Measurements from ENCODE around the gene MND1.

Gene MND1

DNA sequence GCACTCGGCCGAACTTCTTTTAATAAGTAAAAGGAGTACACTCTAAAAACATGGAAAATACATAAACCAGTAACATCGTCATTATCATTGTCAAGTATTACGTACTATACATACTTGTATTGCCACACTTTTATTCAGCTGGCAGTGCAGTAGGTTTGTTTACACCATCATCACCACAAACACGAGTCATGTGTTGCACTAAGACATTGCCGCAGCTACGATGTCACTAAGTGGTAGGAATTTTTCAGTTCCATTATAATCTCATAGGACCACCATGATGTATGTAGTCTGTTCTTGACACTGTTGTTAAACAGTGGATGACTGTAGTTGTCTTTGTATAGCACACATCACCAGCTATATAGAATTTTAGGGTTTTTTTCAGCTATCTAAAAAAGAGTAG, 73.6 kb downstream of the MND1 start:
- peaks cover 91% of the 10 kb centered on the region for H3K4me1 ChIP-seq (ENCODE audit: control insufficient read depth, low read length)
- H3K36me3 ChIP-seq (ENCODE audit: control insufficient read depth, low read length): peaks cover 29% of the 10 kb centered on the region
- peaks cover 34% of the 10 kb centered on the region for H3F3A ChIP-seq (ENCODE audit: control insufficient read depth, insufficient read depth)
- no peaks in the 10 kb centered on the region for H4K20me1 ChIP-seq (ENCODE audit: control insufficient read depth, insufficient read depth, low read depth, low read length)
- no peak overlapping the region for H3K4me3 ChIP-seq (ENCODE audit: low read length)
- TF ChIP-seq, protein P1, sequence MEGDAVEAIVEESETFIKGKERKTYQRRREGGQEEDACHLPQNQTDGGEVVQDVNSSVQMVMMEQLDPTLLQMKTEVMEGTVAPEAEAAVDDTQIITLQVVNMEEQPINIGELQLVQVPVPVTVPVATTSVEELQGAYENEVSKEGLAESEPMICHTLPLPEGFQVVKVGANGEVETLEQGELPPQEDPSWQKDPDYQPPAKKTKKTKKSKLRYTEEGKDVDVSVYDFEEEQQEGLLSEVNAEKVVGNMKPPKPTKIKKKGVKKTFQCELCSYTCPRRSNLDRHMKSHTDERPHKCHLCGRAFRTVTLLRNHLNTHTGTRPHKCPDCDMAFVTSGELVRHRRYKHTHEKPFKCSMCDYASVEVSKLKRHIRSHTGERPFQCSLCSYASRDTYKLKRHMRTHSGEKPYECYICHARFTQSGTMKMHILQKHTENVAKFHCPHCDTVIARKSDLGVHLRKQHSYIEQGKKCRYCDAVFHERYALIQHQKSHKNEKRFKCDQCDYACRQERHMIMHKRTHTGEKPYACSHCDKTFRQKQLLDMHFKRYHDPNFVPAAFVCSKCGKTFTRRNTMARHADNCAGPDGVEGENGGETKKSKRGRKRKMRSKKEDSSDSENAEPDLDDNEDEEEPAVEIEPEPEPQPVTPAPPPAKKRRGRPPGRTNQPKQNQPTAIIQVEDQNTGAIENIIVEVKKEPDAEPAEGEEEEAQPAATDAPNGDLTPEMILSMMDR (IDR thresholded peaks at IDR 0.05; ENCODE audit: low read depth, low read length, poor library complexity, severe bottlenecking): no peak
- no peak for TF ChIP-seq EZH2phosphoT487 (IDR thresholded peaks at IDR 0.05; ENCODE audit: borderline replicate concordance, low read length)
- H3K4me2 ChIP-seq (ENCODE audit: low read length): peak overlapping the region; percentile 50; the same call in 1 of the 2 replicates
- H3K9me2 ChIP-seq (replicated peaks; ENCODE audit: control insufficient read depth, low read length): no peaks in the 10 kb centered on the region
- no peaks in the 10 kb centered on the region for H3K27me3 ChIP-seq (ENCODE audit: control insufficient read depth, low read length)
- no peaks in the 10 kb centered on the region for H3K9me3 ChIP-seq (ENCODE audit: control insufficient read depth, insufficient read depth, low read length)
- H3K27ac ChIP-seq (ENCODE audit: low read depth, low read length): peak overlapping the region; percentile 65
- H3K79me2 ChIP-seq (ENCODE audit: control insufficient read depth, low read length): no peaks in the 10 kb centered on the region

DNA sequence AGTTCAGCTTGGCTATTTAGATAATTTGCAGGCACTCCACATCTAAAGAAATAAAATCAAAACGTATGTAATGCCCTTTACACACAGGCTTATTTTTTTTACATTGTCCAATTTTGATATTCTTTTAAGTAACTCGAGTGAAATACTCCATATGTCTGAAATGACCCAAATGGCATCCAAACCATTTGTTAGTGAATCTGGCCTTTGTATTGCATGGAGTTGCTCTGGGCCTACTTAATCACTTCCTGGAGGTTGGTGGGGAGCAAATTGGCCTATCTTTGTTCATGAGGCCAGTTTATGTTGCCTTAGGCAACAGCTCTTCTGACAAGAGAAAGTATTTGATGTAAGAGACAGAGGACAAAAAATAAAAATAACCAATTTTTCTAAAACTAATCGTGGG, 74.1 kb downstream of the MND1 start:
- Histone ChIP-seq H3K9me3 (ENCODE audit: control insufficient read depth, insufficient read depth, low read length) (no peaks in the 10 kb centered on the region), H3F3A (ENCODE audit: control insufficient read depth, insufficient read depth) (peaks cover 34% of the 10 kb centered on the region), H3K4me2 (ENCODE audit: low read length) (peak overlapping the region; percentile 50), H3K79me2 (ENCODE audit: control insufficient read depth, low read length) (0 out of 2 replicates have a peak, but pooled peaks cover under 1% of the 10 kb centered on the region), H3K9me2 (replicated peaks; ENCODE audit: control insufficient read depth, low read length) (no peaks in the 10 kb centered on the region), H3K27me3 (ENCODE audit: control insufficient read depth, low read length) (no peaks in the 10 kb centered on the region), H3K27ac (ENCODE audit: low read depth, low read length) (peak overlapping the region; percentile 65), H3K4me3 (ENCODE audit: low read length) (peak overlapping the region; percentile 2; the same call in 1 of the 2 replicates), H4K20me1 (ENCODE audit: control insufficient read depth, insufficient read depth, low read depth, low read length) (no peaks in the 10 kb centered on the region), H3K36me3 (ENCODE audit: control insufficient read depth, low read length) (peaks cover 28% of the 10 kb centered on the region), H3K4me1 (ENCODE audit: control insufficient read depth, low read length) (peaks cover 90% of the 10 kb centered on the region)
- TF ChIP-seq, protein P1 (IDR thresholded peaks at IDR 0.05; ENCODE audit: low read depth, low read length, poor library complexity, severe bottlenecking): no peak

DNA sequence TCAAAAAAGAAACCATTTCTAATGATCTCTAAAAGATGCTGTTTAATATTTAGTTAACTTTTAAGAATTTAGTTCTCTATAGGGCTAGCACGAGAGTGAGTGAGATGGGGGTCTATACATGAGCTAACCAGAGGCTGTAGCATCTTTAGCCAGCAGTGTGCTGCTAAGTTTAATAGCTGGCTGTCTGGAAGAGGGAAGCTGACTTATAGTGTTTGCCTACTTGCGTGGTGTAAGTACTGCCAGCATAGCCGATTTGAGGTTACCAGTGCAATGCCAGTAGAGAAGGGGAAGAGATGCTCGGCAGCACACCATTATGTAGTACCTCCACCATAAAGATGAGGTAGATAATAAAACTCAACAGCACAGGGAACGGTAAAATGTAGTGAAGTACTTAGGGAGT, 74.5 kb downstream of the MND1 start:
- Histone ChIP-seq H3K4me2 (ENCODE audit: low read length) (peak overlapping the region; percentile 50), H4K20me1 (ENCODE audit: control insufficient read depth, insufficient read depth, low read depth, low read length) (no peaks in the 10 kb centered on the region), H3K9me2 (replicated peaks; ENCODE audit: control insufficient read depth, low read length) (no peaks in the 10 kb centered on the region), H3K79me2 (ENCODE audit: control insufficient read depth, low read length) (0 out of 2 replicates have a peak, but pooled peaks cover 3% of the 10 kb centered on the region), H3K9me3 (ENCODE audit: control insufficient read depth, insufficient read depth, low read length) (no peaks in the 10 kb centered on the region), H3K27me3 (ENCODE audit: control insufficient read depth, low read length) (no peaks in the 10 kb centered on the region), H3F3A (ENCODE audit: control insufficient read depth, insufficient read depth) (peaks cover 34% of the 10 kb centered on the region), H3K36me3 (ENCODE audit: control insufficient read depth, low read length) (peaks cover 25% of the 10 kb centered on the region), H3K4me1 (ENCODE audit: control insufficient read depth, low read length) (peaks cover 90% of the 10 kb centered on the region), H3K4me3 (ENCODE audit: low read length) (peak overlapping the region; percentile 2; the same call in 1 of the 2 replicates), H3K27ac (ENCODE audit: low read depth, low read length) (peak overlapping the region; percentile 65)
- TF ChIP-seq EZH2phosphoT487 (IDR thresholded peaks at IDR 0.05; ENCODE audit: borderline replicate concordance, low read length): no peak
- TF ChIP-seq, protein P1 (IDR thresholded peaks at IDR 0.05; ENCODE audit: low read depth, low read length, poor library complexity, severe bottlenecking): no peak

All from DOHH2 (cell line).